NOMO-1 (cell line): ENCODE data around the gene CSRNP3.

Experiments
- DNase-seq, 2 experiments: peaks; one replicate each; lab custom pipeline; 2025; ENCODE audit not compliant: unreplicated experiment in 2 of 2; lab: John Stamatoyannopoulos, UW

Gene CSRNP3, protein sequence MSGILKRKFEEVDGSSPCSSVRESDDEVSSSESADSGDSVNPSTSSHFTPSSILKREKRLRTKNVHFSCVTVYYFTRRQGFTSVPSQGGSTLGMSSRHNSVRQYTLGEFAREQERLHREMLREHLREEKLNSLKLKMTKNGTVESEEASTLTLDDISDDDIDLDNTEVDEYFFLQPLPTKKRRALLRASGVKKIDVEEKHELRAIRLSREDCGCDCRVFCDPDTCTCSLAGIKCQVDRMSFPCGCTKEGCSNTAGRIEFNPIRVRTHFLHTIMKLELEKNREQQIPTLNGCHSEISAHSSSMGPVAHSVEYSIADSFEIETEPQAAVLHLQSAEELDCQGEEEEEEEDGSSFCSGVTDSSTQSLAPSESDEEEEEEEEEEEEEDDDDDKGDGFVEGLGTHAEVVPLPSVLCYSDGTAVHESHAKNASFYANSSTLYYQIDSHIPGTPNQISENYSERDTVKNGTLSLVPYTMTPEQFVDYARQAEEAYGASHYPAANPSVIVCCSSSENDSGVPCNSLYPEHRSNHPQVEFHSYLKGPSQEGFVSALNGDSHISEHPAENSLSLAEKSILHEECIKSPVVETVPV

DNA sequence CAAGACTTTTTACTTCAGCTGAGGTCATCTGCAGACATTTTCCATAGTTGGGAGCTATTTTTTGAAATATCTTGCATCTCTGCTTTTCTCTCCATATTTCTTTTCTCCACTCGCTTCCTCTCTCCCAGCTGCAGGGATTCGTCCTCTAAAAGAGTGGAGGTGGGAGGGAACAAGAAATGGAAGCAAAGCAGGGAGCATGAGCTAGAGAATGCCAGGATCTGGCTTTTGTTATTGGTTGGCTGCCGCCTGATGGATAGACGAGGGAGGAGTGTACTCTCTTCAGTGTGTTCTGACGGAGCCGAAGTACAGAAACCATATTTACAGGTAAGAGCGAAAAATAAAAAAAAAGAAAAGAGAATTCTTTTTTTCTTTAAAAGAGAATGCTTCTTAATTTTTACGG, at the start of gene CSRNP3:
Gene CSRNP3 (plus strand): TSS at position 282 of the 400 bp plus-strand sequence. CDS start 125,368 bp downstream, outside the sequence.
- no peak for DNase-seq

GRCh38 chr2:165420231-165420630, 49.3 kb upstream of the CSRNP3 start:
- no peak for DNase-seq

DNA sequence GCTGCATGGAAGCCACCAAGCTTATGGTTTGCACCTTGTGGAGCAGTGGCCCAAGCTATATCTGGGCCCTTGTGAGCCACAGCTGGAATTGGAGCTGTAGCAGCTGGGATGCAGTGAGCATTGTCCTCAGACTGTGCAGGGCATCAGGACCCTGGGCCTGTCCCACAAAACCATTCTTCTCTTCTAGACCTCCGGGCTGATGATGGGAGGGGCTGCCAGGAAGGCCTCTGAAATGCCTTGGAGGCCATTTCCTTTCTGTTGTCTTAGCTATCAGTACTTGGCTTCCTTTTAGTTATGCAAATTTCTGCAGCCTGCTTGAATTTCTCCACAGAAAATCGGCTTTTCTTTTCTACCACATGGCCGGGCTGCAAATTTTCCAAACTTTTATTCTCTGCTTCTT, 46.4 kb upstream of the CSRNP3 start:
- DNase-seq = no peak

- no peak for DNase-seq
Measured at GRCh38 chr2:165425556-165425955, 43.9 kb upstream of the CSRNP3 start.

- no peak for DNase-seq
Measured at GRCh38 chr2:165427686-165428085, 41.8 kb upstream of the CSRNP3 start.

GRCh38 chr2:165428926-165429325, 40.6 kb upstream of the CSRNP3 start:
- DNase-seq = no peak

- no peak for DNase-seq
Measured at GRCh38 chr2:165431014-165431413, 38.5 kb upstream of the CSRNP3 start.

GRCh38 chr2:165432234-165432966, 37.1 kb upstream of the CSRNP3 start:
- no peak for DNase-seq

DNA sequence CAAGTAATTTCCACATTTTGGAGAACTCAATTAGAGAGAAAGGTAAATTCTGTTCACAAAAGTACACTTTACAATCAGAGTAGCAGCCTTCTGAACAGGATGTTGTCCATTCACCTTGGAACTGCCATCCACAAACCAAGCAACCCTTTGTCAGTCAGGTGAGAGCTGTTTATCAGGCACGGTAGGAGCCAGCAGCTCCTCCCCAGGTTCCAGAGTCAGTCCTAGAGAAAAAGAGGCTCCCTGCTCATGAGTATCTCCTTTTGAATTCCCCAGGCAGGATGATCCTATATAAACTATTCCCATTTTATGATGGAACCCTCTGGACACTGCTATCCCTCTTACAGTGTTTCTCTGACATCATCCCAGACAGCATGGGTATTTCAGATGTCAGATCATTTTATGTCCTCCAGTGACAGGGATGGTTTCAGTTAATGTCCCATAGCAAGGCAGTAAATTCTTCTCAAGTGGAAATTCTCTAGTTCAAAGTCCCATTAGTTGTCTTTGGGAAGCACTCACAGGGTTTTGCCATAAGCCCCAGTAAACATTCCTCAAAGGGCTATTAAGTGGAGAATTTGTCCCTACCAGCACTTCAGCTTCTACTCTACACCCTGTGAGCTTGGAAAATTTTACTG, 34.5 kb upstream of the CSRNP3 start:
- DNase-seq = no peak

DNA sequence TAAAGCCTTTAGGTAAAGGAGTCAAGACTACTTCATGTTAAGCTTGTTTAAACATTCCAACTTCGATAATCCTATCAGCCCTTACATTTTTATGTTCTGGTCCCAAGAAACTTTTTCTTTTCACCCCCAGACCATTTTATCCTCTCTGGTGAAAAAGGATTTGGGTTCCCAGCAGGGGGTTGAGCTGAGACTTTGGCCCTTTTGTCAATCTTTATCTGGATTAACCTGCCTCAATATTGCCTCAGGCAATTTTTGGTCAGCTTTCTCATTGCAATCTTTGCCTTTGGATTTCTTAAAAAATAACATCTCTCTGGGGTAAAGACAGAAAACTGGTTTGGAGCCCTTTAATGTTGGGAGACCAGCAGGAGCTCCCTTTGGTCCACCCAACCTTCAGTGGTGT, 33.9 kb upstream of the CSRNP3 start:
- DNase-seq = no peak

DNA sequence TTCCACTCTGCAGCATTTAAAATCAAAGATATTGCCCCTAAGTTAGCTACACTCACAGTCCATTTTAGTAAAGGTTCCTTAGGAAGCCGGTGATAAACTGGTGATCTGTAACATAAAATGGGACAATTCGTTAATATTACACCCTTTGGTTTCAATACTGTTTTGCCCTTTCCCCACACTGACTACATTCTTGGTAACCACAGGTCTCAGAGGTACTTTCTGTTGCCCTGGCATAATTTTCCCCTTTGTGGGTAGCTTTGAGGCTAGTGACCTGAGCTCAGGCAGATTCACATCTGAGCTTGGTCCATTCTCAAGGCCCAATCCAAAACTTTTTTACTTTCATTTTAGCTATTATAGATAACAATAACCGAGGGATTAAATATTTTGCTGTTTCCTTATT, 32.9 kb upstream of the CSRNP3 start:
- no peak for DNase-seq

GRCh38 chr2:165440367-165440766, 29.1 kb upstream of the CSRNP3 start:
- no peak for DNase-seq

DNA sequence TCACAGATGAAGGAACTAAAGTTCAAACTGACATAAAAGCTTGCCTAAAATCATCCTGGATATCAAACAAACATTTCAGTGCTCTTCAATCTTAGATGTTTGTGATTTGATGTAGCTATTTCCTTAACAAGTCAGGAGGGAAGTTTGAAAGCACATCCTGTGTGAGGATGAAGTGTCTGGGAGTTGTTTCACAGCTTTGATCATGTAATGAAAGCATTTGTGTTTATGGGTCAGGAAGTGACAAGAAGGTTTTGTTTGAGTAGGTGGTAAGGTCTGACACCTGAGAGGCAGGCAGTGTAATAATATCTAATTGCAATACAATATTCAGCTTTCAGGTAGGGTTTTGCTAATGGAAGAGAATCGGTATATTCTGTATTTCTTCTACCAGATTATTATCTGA, 26.0 kb upstream of the CSRNP3 start:
- DNase-seq = no peak

- DNase-seq = no peak
Measured at GRCh38 chr2:165448406-165448805, 21.1 kb upstream of the CSRNP3 start.

- DNase-seq = no peak
Measured at GRCh38 chr2:165450156-165450555, 19.3 kb upstream of the CSRNP3 start.

GRCh38 chr2:165452327-165452726, 17.2 kb upstream of the CSRNP3 start:
- DNase-seq = no peak

DNA sequence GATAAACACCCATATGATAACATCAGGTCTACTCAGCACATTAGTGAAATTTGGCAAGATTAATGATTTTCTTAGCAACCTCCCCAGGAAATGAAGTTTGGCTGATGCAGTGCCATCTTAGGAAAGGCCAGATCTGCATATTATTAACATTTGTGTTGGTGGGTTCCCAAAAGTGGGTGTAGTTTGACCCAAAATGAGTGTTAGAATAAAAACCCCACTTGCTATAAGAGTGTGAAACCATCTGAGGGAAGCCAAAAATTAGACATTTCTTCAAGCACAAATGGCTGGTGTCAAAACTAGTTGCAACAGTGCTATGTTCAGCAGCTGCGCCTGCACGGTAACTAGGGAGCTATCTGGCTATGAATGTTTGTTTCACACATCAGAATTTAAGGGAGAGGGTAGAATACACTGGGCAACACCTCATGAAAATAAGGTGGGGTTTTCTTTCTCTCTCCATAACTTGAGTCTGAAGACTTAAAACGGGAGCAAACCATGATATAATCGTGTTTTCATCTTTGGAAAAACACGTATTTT, 15.9 kb upstream of the CSRNP3 start:
- DNase-seq = no peak

DNA sequence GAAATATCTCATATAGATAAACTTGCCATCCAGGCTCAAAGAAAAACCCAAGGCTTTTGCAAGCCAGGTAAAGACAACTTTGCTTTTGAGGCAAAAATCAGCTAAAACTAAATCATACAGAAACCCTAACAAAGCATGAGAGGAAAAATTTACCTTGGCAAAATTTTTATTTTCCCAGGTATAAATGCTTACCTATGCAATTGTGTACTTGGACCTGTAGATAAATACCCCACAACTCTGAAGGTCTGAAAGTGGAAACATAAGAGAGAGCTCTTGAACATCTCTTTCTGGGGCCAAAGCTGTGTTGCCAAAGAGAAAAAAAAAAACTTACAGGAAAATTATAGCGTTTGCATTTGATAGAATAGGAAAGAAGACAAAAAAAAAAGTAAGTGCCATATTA, 14.6 kb upstream of the CSRNP3 start:
- DNase-seq = no peak

DNA sequence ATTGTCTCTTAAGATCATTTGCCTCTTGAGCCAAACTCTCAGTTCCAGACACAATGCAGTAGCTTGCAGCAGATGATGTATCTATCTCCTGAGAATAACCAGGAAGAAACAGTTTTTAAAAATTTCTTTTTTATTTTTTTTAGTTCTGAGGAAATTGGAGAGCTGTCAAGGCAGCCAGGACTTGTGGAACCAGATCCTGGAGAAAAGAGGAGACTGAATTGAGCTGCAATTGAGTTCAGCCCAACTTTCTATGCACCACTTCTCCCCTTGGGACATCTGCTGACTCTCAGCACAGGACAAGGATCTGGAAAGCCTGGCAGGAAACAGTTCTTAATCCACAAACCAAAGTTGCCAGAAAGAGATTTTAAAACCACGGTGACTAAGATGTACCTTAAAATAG, 13.5 kb upstream of the CSRNP3 start:
- no peak for DNase-seq

- no peak for DNase-seq
Measured at GRCh38 chr2:165462443-165462842, 7.1 kb upstream of the CSRNP3 start.

GRCh38 chr2:165466386-165466785, 3.1 kb upstream of the CSRNP3 start:
- no peak for DNase-seq
